Measurements from ENCODE around the gene SLC22A14. TPM values are rescaled to one million over a fixed set of nuclear protein-coding genes. Genes with fewer than 3 reads are reported as not detected.
A peak's percentile ranks its signal among the peaks of the same experiment; 100 is the strongest.

SLC22A14 gene
- total and polyA plus RNA-seq, 3 donors from 2014 or later: 2.7 to 11.9 (median 9.4) TPM

DNA sequence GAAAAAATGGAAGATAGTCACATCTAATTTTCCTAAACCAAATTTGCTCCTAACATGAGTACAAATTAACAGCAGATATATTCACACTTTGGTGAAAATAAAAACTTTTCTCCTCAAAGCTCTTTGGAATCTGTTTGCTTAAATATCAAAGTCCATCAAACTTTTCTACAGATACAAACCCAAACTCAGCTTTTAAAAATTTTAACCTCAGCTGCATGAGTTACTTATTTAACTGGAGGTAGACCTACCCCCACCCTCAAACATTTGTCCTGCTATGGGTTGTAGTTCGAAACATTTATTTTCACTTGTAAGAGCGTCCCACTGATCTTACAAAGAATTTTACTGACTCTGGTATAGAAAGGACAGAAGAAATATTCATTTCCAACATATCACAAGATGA is 55.6 kb downstream of the SLC22A14 start:
- no peaks in the 10 kb centered on the region for H3K9me3 ChIP-seq
- no peaks in the 10 kb centered on the region for H3K36me3 ChIP-seq (ENCODE audit: low read depth, missing control alignments)
- H3K4me1 ChIP-seq: no peaks in the 10 kb centered on the region
- no peak for DNase-seq
- intact Hi-C loops (cut with DNase I; ENCODE audit: low total_unique reads): no loop called here
- no peak overlapping the region for H3K4me3 ChIP-seq
- no peak for TF ChIP-seq POLR2A (IDR thresholded peaks at IDR 0.05)
- TF ChIP-seq, protein P1, sequence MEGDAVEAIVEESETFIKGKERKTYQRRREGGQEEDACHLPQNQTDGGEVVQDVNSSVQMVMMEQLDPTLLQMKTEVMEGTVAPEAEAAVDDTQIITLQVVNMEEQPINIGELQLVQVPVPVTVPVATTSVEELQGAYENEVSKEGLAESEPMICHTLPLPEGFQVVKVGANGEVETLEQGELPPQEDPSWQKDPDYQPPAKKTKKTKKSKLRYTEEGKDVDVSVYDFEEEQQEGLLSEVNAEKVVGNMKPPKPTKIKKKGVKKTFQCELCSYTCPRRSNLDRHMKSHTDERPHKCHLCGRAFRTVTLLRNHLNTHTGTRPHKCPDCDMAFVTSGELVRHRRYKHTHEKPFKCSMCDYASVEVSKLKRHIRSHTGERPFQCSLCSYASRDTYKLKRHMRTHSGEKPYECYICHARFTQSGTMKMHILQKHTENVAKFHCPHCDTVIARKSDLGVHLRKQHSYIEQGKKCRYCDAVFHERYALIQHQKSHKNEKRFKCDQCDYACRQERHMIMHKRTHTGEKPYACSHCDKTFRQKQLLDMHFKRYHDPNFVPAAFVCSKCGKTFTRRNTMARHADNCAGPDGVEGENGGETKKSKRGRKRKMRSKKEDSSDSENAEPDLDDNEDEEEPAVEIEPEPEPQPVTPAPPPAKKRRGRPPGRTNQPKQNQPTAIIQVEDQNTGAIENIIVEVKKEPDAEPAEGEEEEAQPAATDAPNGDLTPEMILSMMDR (IDR thresholded peaks at IDR 0.05): no peak
- WGBS, 2 donors: 99% methylated on average over 2 of the region's 2 CpGs
- no peaks in the 10 kb centered on the region for H3K27me3 ChIP-seq
- H3K27ac ChIP-seq: no peak overlapping the region

DNA sequence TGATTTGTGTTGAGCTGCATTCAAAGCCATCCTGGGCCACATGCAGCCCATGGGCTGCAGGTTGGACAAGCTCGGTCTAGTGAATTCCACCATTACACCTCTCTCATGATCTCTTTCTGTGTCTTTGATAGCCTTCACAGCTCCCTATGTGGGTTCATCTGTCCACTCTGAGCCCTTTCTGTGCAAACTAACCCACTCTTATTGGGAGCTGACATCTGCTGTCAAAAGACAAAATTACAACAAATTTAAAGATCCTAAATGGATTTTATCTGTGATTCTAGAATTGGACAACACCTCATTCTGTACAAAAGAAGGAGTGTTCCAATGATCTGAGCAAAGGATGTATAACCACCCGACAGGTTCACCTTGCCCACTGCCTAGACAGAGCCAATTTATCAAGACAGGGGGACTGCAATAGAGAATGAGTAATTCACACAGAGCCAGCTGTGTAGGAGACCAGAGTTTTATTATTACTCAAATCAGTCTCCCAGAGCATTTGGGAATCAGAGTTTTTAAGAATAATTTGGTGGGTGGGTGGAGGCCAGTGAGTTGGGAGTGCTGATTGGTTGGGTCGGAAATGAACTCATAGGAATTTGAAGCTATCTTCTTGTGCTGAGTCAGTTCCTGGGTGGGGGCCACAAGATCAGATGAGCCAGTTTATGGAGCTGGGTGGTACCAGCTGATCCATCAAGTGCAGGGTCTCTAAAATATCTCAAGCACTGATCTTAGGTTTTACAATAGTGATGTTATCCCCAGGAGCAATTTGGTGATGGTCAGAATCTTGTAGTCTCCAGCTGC is 61.9 kb downstream of the SLC22A14 start:
- DNase-seq: no peak
- H3K4me3 ChIP-seq: no peak overlapping the region
- no peak for TF ChIP-seq POLR2A (IDR thresholded peaks at IDR 0.05)
- TF ChIP-seq, protein P1 (IDR thresholded peaks at IDR 0.05): no peak
- no peaks in the 10 kb centered on the region for H3K27me3 ChIP-seq
- H3K9me3 ChIP-seq: no peaks in the 10 kb centered on the region
- H3K4me1 ChIP-seq: peaks cover 7% of the 10 kb centered on the region
- intact Hi-C loops (cut with DNase I; ENCODE audit: low total_unique reads): no loop called here
- no peak overlapping the region for H3K27ac ChIP-seq
- 87 to 92% methylated on average over 3 of the region's 3 CpGs for WGBS, 2 donors
- no peaks in the 10 kb centered on the region for H3K36me3 ChIP-seq (ENCODE audit: low read depth, missing control alignments)

DNA sequence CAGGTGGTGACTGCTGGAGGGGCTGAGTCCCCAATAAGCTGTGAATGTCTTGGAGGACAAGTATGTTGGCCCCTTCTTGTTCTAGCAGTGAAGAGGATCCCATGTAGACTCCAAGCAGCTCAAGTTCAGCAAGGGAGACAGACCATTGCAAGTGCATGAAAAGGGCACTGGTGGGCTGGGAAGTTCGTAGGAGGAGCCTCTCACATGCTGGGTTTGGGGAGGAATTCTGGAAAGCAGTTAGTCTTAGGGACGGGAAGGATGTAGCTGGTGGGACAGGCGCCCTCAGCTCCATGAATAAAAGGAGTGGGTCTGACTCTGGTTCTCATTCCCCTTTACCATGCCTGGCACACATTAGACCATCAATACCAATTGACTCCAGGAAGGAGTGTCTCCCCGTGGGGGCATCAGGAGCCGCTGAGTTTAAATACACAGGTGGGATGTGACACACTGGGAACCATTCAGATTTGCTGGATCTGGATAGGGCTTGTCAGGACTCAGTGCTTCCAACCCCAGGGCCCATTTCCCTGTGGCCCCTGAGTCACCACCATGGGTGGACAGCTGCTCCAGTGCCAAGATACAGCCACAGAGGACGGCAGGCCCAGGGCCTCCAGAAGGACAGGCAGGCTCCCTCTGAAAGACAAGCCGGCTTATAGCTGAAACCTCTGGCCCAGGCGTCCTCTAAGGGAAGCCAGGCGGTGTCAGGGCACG is 63.9 kb downstream of the SLC22A14 start:
- H3K27ac ChIP-seq: no peak overlapping the region
- no peak for TF ChIP-seq POLR2A (IDR thresholded peaks at IDR 0.05)
- H3K9me3 ChIP-seq: no peaks in the 10 kb centered on the region
- peaks cover 7% of the 10 kb centered on the region for H3K4me1 ChIP-seq
- intact Hi-C loops (cut with DNase I; ENCODE audit: low total_unique reads): loop anchor here (5.0 kb wide), 1 partner anchor 131 kb away; no protein-coding TSS in a partner anchor
- 34 to 39% methylated on average over 7 to 10 of the region's 10 CpGs for WGBS, 2 donors
- no peaks in the 10 kb centered on the region for H3K36me3 ChIP-seq (ENCODE audit: low read depth, missing control alignments)
- no peaks in the 10 kb centered on the region for H3K27me3 ChIP-seq
- no peak for DNase-seq
- H3K4me3 ChIP-seq: peak overlapping the region; percentile 72 to 74

DNA sequence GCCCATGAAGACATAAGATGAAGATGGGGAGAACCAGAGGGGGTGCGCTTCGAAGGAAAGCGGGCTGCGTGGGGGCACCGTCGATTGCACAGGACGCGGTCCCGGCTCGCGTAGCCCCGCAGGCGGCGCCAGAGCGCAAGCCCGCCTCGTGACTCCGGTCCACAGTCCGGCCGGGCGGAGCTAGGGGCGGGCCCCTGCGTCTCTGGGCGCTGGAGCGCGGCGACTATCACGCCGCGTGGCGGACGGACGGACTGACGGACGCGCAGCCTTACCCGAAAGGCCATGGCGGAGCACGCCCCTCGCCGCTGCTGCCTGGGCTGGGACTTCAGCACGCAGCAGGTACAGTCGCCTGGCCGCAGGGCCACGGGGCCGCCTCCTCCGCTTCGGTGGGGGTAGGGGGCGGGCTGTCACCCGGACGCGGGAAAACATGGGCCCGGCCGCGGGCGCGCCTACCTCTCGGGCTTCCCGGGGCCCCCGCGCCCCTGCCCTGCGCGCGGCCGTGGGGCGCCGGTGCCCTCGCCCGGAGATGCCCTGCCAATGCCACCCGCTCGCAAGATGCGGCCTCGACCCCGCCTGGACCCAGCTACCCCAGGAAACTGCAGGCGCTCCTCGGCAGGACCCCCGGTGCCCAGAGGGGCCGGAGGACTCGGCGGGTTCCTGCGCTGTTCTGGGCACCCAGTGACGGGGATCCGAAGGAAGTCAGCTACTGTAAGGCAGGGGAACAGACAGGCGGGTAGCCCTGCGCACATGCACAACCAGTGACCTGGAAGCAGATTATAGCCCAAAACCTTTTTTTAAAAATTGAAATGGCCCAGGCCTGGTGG is 64.7 kb downstream of the SLC22A14 start, which contains the start of gene XYLB:
Gene XYLB (plus strand): TSS at position 199 of the 824 bp plus-strand sequence. CDS start 84 bp downstream, at position 283.
- no peaks in the 10 kb centered on the region for H3K9me3 ChIP-seq
- no peaks in the 10 kb centered on the region for H3K36me3 ChIP-seq (ENCODE audit: low read depth, missing control alignments)
- WGBS, 2 donors: 0 to 2% methylated on average over 6 to 36 of the region's 85 CpGs
- no peak for TF ChIP-seq POLR2A (IDR thresholded peaks at IDR 0.05)
- TF ChIP-seq, protein P1 (IDR thresholded peaks at IDR 0.05): peak; percentile 83 to 91 (median 84)
- no peaks in the 10 kb centered on the region for H3K27me3 ChIP-seq
- DNase-seq: peak; percentile 91
- peak within 1 kb of the TSS in 1 of 2 donors; percentile 43 for H3K27ac ChIP-seq
- H3K4me1 ChIP-seq: peaks cover 7% of the 10 kb centered on the region
- intact Hi-C loops (cut with DNase I; ENCODE audit: low total_unique reads): loop anchor here (5.0 kb wide), 1 partner anchor 131 kb away; no protein-coding TSS in a partner anchor
- peak within 1 kb of the TSS; percentile 72 to 74 for H3K4me3 ChIP-seq
